Stimulated activated CD8-positive, alpha-beta memory T cell treated with anti-CD3 and anti-CD28 coated beads, Interleukin-15, amount 100 ng/mL, for 1 hour (primary cell): ENCODE measurements around the gene CDKAL1.
"Not testable (repeated sequence)": the region's sequence is repeated elsewhere in the genome, so short reads cannot be mapped to it uniquely, and the experiment has no call there.

Experiments
- DNase-seq: peaks from one replicate; pipeline ENCODE4 v3.0.0-alpha.2; 2020; ENCODE audit warnings: low read depth

The CDKAL1 gene

DNA sequence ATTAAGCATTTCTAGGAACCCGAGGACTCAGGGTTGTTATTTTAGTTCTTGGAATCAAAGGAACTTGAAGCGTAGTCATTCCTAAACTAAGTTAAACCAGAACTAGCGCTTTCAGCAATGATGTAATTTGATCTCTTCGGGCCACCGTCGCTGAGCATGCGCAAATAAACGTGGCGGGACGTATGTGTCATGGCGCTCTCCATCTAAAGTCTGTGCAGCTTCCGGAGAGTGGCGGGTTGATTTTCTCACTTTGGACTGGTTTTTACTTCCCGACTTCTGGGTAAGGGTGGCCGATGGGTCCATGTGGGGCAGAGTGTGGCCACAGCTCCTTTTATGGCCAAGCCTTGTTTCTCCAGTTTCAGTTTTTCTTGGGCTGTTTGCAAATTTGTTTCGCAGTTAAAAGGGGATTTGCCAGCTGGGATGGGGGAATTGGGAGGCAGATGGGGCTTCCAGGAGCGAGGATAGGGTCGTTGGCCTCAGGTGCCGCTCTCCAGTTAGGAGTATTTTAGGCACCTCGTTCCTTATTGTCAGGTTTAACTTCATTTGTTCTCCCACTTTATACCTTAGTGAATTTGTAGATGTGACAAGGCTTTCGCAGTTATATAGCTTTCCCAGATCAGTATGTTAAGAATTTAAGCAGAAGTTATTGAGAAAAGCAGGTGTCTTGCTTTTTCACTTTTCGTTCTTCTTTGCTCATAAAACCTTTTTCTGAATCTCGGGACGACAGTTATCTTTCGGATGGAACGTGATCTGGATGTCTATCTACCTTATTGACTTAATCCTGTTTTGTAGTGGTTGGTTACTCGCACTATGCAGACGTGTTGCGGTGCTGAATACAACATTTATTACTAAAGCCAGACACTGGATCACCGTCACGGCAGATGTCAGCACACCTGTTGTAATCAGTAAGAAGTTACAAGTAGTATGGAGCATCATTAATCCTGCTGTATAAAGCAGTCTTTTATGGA, at the start of gene CDKAL1:
Gene CDKAL1, plus strand, starts transcription at position 163 of the 968 bp plus-strand sequence. CDS start 11,894 bp downstream, outside the sequence.
- DNase-seq = peak; percentile 80

DNA sequence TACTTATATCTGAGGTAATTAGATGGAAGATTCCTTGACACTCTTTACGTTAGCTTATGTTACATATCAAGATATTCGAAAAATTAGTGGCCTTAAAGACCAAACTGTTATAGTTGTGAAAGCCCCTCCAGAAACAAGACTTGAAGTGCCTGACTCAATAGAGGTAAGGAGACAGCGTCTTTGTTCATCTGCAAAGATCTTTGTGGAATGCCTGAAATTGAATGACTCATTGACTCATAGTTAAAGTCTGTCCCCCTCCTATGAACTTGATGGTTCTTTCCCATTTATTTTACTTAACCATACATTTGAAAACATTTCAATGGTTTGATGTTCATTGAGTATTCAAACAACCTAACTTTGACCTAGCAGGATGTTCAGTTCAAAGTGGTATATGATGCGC, 47.6 kb upstream of the CDKAL1 start:
- DNase-seq = no peak

DNA sequence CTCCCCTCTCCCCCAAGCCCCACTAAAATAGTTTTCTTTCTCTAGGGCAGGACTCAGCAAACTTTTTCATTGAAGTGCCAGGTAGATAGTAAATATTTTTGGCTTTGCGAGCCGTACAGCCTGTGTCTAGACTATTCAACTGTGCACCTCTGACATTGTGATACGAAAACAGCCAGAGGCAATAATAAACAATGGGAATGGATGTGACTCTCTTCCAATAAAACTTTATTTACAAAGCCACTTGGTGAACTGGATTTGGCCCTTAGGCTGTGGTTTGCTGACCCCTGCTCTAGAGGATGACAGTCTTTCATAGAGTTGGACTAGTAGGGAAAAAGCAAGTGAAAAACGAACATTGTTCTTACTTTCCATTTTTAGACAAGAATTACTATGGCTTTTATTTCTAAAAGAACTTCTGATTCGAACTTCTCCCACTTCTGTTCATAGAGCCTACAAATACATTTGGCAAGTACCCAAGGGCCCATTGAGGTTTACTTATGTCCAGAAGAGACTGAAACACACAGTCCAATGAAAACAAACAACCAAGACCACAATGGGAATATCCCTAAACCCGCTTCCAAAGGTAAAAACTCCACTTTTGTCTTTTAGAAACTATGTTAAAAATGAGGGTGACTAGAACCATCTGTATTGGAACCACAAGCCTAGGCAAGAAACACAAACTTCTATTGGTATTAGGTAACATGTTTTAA, 46.4 kb upstream of the CDKAL1 start:
- no peak for DNase-seq

DNA sequence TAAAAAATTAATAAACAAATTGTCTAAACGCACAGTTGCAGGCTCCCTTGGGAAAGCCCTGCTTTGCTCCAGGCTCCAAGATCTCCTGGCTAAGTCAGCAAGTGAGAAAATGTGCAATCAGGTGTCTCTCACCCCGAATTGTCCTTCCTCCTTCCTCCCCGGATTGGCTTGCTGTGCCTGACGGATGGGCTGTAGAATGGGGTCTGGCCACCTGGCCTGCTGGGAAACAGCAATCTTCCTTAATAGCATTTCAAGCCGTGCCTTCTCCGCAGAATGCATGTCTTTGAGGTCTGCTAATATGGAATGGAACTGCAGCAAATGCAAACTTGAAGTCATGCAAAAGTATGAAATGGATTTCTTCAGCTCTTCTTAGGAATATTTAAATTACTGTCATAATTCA, 43.7 kb upstream of the CDKAL1 start:
- DNase-seq = no peak

DNA sequence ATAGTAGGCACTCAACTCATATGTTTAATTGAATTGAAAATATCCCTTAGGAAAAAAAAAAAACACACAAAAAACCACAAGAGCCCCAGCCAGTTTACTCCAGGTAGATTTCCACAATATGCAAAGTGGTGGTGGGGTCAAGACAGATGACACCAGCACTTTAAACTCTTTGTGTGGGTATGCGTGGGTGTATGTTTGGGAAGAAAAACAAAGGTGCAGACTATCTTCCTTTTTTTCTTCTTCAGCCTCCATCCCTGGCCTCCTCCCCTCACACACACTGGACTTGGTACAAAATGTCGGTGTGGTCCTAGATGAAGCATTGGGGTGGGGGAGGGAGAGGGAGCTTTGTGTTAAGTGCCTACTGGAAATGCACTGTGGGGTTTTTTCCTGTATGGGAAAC, 42.2 kb upstream of the CDKAL1 start:
- DNase-seq = no peak

DNA sequence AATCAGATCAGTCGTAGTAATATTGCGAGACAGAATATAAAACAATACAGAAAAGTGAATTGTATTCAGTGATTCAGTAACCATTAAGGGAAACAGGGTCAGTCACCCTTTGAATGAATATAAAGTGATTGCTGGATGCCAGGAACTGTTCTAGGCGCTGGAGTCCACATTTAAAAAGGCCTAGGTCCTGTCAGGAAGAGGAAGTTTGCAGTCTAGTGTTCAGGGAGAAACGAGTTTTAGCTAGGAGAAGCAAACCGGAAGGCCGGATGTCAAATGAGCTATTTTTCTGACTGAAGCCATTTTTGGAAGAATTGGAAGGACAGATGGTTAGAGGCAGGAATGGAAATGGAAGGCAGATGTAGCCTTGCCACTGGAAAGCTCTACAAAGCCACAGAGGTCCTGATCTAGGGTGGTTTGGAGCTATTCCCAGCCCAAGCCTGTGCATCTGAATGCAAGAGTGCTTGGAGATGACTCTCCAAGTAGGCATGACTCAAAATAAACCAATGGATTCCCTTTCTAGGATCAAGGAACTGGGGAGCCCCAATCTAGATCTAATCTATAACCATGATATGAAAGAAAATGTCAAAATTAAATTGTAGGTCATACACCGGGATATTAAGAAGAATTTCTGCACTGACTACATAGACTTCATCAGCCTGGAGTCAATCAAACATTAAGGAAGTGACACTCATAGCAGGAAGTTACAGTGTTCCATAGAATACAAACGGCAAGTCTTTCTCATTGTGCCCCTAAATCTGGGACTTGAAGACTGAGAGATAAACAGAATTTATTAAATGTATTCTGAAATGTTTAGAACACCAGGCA, 36.8 kb upstream of the CDKAL1 start:
- no peak for DNase-seq

DNA sequence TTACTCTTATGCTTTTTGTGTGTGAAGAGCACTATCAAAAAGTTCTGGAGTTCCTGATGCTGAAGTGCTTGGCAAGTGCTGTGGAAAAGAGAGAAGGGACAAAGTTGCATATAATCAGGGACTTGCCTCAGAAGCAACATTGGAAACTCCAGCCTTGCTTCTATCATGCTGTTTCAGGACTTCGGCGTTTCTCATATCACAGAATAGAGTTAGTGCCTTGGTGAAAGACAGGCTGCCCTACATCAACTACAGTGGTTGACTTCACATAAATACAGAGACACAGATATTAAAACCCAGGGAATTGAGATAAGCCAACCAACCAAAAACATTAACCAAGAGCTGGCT, 36.2 kb upstream of the CDKAL1 start:
- no peak for DNase-seq

DNA sequence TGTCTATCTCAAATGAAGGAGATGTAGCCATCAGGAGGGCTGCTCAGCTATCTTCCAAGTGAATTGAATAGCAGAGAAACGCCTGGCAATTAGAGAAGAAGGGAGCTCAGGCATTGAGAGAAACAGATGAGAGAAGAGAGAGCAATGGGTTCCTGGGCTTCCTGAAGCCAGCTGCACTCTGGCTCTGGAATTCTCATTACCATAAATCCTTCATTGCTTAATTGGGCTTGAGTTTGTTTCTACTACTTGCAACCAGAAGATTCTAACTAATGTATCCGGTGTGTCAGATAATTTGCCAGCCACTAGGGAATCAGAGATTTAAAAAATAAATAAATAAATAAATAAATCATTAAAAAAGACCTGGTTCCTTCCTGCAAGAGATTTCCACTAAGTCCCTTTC, 25.0 kb upstream of the CDKAL1 start:
- no peak for DNase-seq

DNA sequence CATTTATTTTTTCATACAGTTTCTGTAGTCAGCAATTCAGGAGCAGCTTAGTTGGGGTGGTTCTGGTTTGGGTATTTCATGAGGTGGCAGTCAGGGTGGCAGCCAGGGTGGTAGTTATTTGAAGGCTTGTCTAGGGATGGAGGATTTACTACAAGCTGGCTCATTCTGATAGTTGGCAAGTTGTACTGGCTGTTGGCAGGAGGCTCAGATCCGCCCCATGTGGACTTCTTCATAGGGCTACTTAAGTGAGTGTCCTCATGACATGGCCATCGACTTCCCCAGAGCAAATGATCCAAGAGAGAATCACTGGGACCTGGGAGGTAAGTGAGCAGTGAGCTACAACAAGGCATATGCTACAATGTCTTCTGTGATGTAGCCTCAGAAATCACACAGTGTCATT, 22.4 kb upstream of the CDKAL1 start:
- no peak for DNase-seq

DNA sequence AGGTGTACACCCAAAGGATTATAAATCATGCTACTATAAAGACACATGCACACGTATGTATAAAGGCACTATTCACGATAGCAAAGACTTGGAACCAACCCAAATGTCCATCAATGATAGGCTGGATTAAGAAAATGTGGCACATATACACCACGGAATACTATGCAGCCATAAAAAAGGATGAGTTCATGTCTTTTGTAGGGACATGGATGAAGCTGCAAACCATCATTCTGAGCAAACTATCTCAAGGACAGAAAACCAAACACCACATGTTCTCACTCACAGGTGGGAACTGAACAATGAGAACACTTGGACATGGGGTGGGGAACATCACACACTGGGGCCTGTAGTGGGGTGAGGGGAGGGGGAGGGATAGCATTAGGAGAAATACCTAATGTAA, 9.0 kb upstream of the CDKAL1 start:
- not testable (repeated sequence) for DNase-seq

DNA sequence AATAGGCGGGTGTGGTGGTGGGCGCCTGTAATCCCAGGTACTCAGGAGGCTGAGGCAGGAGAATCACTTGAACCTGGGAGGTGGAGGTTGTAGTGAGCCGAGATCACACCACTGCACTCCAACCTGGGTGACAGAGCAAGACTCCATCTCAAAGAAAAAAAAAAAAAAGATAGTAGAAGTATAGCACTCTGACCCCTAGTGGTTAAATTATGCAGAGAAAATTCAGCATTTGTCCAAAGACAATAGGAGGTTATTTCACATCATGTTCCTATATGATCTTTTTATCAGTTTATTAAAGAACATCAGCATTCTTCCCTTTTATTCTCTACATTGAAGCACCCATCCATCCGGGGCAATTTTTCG, 5.2 kb upstream of the CDKAL1 start:
- not testable (repeated sequence) for DNase-seq

DNA sequence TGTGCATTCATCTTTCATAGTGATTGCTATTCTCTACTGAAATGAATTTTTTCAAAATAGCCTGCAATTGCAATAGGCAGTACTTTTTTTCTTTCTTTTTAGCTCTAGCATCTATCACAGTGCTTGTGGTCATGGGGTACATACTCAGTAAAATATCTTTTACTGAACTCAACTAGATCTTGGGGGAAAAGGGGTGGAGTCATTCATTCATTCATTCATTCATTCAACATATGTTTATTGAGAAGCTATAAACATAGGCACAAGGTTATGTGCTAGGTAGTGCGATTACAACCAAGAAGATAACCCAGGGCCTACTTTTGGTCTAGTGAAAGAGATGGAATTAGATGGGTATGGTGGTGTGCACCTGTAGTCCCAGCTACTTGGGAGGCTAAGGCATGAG, 1.4 kb upstream of the CDKAL1 start:
- DNase-seq = no peak

DNA sequence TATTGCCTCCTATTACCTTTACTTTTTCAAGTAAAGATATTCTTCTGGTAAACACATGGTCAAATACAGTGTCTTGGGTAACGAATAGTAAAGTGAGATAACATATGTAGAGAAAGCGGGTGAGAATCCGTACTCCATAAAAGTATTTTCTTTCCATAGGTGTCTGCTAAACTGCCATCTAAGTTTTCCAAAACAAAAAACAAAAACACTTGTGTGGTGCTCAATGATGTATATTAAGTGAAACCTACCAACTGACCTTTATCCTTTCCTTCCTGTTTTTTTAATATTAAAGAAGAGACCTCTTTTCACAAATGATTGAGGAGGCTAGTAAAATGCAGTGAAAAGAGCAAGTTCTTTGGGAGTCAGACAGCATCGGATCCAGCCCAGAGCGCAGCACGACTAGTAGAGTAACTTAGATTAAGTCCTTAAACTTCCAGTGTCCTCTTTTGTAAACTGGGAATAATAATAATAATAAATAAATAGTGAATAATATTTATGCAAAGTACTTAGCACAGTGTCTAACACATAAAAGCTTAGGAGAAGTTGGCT, 437 bp upstream of the CDKAL1 start:
- DNase-seq = no peak

DNA sequence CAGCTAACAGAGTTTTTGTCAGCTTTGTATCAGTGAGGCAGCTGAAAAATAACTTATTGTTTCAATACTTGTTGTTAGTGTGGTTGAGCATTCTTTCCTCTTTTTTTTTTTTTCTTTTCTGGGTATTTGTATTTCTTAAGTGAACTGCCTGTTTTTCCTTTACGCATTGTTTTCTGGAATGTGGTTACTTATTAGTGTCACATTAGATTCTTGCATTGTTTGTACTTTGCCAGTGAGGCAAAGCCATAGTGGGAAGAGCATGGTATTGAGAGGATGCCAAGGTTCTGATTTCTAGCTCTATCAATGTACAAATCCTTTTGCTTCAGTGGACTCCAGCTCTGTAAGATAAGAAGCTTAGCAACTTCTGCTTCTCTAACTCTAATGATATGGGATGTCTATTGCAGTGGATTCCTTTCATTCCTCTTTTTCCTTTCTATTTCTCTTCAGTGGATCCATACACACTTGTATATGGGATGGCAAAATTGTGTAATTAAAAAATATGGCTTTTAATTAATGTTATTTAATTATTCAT, 3.9 kb downstream of the CDKAL1 start:
- no peak for DNase-seq

DNA sequence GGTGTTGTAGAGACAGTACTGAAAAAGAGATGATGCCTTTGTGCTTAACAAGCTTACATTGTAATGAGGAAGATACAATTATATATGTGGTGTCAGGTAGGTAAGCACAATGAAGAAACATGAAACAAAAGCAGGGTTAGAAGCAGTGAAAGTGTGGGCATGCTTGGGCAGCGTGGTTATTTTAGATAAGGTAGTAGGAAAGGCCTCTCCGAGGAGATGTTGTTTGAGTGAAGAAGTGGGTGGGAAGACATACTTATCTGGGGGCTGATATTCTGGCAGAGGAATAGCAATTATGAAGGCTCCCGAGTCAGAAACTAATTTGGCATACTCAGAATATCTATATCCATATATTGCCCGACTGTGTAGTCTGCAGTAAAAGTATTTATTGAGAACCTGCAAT, 4.7 kb downstream of the CDKAL1 start:
- DNase-seq = no peak

DNA sequence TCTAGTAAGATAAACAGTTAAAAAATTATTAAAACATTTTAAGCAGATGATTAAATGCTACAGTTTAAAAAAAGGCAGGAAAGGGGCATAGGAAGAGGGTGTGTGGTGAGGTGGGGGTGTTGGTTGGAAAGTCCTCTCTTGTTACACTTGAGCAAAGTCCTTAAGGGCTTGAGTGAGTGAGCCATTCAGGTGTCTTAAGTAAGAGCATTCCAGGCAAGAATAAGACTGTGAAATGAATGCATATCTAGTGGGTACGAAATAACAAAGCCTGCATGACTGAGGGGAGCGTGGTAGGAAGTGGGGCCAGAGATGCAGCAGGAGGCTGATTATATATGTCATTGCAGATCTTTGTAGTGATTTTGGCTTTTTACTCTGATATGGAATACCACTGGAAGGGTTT, 5.1 kb downstream of the CDKAL1 start:
- DNase-seq = no peak

DNA sequence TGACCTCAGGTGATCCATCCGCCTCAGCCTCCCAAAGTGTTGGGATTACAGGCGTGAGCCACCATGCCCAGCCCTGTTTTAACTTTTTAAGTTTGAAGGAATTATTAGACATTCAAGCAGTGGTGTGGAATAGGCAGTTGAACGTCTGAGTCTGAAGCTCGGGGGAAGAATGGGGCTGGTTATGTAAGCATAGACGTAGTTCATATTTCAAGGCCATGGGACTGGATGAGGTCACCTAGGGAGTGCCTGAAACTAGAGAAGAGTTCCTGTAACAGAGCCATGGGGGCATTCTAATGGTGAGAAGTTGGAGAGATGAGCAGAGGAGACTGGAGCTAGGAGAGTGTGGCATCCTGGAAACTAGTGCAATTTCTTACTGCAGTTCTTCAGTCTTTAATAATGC, 6.4 kb downstream of the CDKAL1 start:
- DNase-seq = no peak

DNA sequence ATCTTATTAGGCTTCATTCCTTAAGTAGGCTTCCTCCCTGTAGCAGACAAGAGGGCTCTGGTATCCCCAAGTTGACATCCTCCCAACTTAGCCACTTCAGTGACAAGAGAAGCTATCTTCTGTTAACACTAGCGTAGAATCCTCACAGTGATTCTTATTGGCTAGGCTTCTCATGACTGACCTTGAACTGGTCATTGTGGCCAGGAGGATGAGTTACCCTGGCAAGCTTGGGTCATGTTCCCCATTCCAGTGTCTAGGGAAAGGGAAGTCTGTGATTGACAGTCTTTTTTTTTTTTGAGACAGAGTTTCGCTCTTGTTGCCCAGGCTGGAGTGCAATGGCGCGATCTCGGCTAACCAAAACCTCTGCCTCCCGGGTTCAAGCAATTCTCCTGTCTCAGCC, 7.1 kb downstream of the CDKAL1 start:
- no peak for DNase-seq

DNA sequence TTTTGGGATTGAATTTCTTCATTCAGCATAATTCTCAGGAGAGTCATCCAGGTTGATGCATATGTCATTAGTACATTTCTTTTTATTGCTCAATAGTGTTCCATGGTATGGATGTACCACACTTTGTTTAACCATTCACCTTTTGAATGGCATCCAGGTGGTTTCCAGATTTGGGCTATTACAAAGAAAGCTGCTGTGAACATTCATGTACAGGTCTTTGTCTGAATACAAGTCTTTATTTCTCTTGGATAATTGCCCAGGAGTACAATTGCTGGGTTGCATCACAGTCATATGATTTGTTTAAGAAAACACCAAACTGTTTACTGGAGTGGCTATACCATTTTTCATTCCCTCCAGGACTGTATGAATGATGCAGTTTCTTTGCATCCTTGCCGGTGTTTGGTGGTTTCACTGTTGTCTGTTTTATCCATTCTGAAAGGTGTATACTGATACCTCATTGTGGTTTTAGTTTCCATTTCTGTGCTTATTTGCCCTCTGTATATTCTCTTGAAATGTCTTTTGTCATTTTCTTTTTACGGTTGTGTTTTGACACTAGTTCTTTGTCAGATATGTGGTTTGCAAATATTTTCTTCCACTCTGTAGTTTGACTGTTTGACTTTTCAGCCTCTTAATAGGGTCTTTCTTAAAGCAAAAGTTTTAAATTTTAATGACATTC, 8.8 kb downstream of the CDKAL1 start:
- DNase-seq = no peak

DNA sequence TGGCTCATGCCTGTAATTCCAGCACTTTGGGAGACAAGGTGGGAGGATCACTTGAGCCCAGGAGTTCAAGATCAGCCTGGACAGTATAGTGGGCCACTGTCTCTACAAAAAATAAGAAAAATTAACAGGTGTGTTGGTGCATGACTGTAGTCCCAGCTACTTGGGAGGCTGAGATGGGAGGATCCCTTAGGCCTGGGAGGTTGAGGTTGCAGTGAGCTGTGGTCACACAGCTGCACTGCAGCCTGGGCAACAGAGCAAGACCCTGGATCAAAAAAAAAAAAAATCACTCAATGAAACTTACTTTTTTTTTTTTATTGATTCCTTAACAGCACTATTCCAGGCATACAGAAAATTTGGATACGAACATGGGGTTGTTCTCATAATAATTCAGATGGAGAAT, 14.0 kb downstream of the CDKAL1 start:
- DNase-seq = no peak

DNA sequence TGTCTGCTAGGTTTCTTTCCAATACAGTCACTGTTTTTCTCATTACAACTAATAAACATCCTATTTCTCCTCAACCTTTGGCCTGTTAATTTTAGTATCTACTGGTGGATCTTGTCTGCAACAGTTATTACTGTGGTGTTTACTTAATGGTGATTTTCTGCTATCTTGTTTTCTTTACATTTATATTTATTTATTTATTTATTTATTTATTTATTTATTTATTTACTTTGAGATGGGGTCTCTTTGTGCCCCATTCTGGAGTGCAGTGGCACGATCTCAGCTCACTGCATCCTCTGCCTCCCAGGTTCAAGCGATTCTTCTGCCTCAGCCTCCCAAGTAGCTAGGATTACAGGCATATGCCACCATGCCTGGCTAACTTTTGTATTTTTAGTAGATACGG, 15.1 kb downstream of the CDKAL1 start:
- not testable (repeated sequence) for DNase-seq

DNA sequence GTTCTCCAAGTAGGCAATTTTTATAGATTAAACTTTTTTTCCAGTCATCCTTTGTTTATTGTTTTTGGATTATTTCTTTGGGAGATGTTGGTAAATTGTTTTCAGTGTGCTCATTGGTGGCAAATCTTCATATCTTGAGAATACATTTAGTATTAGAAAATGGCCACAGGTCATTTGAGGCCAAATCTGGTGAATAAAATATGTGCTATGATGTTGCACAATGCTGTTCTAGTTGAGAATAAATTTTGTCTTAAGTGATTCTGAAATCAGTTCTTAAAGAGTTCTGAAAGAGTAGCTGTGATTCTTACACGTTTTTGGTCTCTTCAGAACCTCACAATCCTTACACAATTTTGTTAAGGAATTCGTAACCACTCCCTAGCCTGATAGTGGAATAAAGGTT, 20.1 kb downstream of the CDKAL1 start:
- no peak for DNase-seq
